Measurements from ENCODE around the gene PRR4.

The PRR4 gene

DNA sequence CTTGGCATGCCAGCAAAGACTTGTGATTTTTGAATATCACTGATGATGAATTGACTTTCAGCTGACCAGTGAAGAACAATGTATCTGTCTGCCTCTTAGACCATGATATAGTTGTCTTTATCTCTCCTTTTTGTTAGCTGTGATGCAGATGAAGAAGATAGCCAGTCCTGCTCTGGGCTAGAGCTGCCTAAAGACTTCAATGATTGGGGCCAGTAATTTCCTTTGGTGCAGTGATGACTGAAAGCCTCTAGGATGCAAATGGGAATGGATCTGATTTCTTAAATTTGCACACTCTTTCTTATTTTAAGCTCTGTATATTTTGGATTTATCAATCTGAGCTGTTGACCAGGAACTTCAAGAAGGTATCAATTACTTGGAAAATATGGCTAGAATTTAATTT, 39.2 kb downstream of the PRR4 start, which contains the start of gene TAS2R9:
Gene TAS2R9, minus strand, starts transcription at position 101 of the 400 bp plus-strand sequence. Its CDS starts 93 bp downstream, at position 8.
- Histone ChIP-seq H3K36me3 (ENCODE audit: control insufficient read depth in 2 of 2, insufficient read depth in 1 of 2, low read length in 2 of 2) (no peaks in the 10 kb centered on the region), H3K27ac (ENCODE audit: extremely low read depth, low read depth, low read length) (no peak within 1 kb of the TSS), H3K9me3 (ENCODE audit: control insufficient read depth, insufficient read depth, low read depth, low read length) (no peaks in the 10 kb centered on the region), H3K4me3 (ENCODE audit: low read depth, low read length) (no peak within 1 kb of the TSS), H3K4me1 (ENCODE audit: control insufficient read depth, insufficient read depth, low read length) (no peaks in the 10 kb centered on the region)
- ChIA-PET POLR2A (no interaction called here), CTCF (no interaction called here)
- TF ChIP-seq ZNF132 (tag by site-specific recombination; IDR thresholded peaks at IDR 0.05; ENCODE audit: borderline replicate concordance), result no peak
- TF ChIP-seq ZNF354C (tag by site-specific recombination; IDR thresholded peaks at IDR 0.05; ENCODE audit: borderline replicate concordance, low read depth), result no peak
- no peak for TF ChIP-seq YY1 (tag by site-specific recombination; IDR thresholded peaks at IDR 0.05)
- TF ChIP-seq ZSCAN30 (tag by site-specific recombination; IDR thresholded peaks at IDR 0.05), result no peak
- no peak for TF ChIP-seq ZNF791 (tag by site-specific recombination; IDR thresholded peaks at IDR 0.05)
- no peak for TF ChIP-seq REST (tag by site-specific recombination; IDR thresholded peaks at IDR 0.05)

- H3K27ac ChIP-seq (ENCODE audit: extremely low read depth, low read depth, low read length), result no peak within 1 kb of the TSS
- TF ChIP-seq OSR2 (tag by site-specific recombination; IDR thresholded peaks at IDR 0.05) (no peak), ZNF473 (tag by site-specific recombination; IDR thresholded peaks at IDR 0.05) (no peak), ZNF138 (tag by site-specific recombination; IDR thresholded peaks at IDR 0.05; ENCODE audit: borderline replicate concordance) (no peak), ZNF184 (tag by site-specific recombination; IDR thresholded peaks at IDR 0.05) (no peak), ZNF10 (tag by site-specific recombination; IDR thresholded peaks at IDR 0.05) (no peak), ZNF335 (tag by site-specific recombination; conservative IDR thresholded peaks at IDR 0.05) (no peak)
- ChIA-PET CTCF (no interaction called here), POLR2A (no interaction called here)
- H3K9me3 ChIP-seq (ENCODE audit: control insufficient read depth, insufficient read depth, low read depth, low read length), result no peaks in the 10 kb centered on the region; the same call in 1 of the 2 replicates
- no peaks in the 10 kb centered on the region for H3K4me1 ChIP-seq (ENCODE audit: control insufficient read depth, insufficient read depth, low read length)
- H3K36me3 ChIP-seq (ENCODE audit: control insufficient read depth in 2 of 2, insufficient read depth in 1 of 2, low read length in 2 of 2), result no peaks in the 10 kb centered on the region
- H3K4me3 ChIP-seq (ENCODE audit: low read depth, low read length), result no peak within 1 kb of the TSS
These were observed 42.1 kb downstream of the PRR4 start, which contains the start of gene TAS2R8 for GRCh38 chr12:10807186-10807585. Gene TAS2R8 (minus strand): TSS chr12:10807286. CDS start chr12:10806980, 306 bp downstream.

- CTCF ChIA-PET, result no interaction called here
- POLR2A ChIA-PET, result no interaction called here
- Histone ChIP-seq H3K4me3 (ENCODE audit: low read depth, low read length) (no peak within 1 kb of the TSS), H3K36me3 (ENCODE audit: control insufficient read depth in 2 of 2, insufficient read depth in 1 of 2, low read length in 2 of 2) (no peaks in the 10 kb centered on the region), H3K27ac (ENCODE audit: extremely low read depth, low read depth, low read length) (no peak within 1 kb of the TSS), H3K9me3 (ENCODE audit: control insufficient read depth, insufficient read depth, low read depth, low read length) (no peaks in the 10 kb centered on the region; the same call in 1 of the 2 replicates), H3K4me1 (ENCODE audit: control insufficient read depth, insufficient read depth, low read length) (no peaks in the 10 kb centered on the region)
- TF ChIP-seq, protein P1, sequence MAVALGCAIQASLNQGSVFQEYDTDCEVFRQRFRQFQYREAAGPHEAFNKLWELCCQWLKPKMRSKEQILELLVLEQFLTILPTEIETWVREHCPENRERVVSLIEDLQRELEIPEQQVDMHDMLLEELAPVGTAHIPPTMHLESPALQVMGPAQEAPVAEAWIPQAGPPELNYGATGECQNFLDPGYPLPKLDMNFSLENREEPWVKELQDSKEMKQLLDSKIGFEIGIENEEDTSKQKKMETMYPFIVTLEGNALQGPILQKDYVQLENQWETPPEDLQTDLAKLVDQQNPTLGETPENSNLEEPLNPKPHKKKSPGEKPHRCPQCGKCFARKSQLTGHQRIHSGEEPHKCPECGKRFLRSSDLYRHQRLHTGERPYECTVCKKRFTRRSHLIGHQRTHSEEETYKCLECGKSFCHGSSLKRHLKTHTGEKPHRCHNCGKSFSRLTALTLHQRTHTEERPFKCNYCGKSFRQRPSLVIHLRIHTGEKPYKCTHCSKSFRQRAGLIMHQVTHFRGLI (tag by site-specific recombination; IDR thresholded peaks at IDR 0.05), result no peak
- TF ChIP-seq, protein P2, sequence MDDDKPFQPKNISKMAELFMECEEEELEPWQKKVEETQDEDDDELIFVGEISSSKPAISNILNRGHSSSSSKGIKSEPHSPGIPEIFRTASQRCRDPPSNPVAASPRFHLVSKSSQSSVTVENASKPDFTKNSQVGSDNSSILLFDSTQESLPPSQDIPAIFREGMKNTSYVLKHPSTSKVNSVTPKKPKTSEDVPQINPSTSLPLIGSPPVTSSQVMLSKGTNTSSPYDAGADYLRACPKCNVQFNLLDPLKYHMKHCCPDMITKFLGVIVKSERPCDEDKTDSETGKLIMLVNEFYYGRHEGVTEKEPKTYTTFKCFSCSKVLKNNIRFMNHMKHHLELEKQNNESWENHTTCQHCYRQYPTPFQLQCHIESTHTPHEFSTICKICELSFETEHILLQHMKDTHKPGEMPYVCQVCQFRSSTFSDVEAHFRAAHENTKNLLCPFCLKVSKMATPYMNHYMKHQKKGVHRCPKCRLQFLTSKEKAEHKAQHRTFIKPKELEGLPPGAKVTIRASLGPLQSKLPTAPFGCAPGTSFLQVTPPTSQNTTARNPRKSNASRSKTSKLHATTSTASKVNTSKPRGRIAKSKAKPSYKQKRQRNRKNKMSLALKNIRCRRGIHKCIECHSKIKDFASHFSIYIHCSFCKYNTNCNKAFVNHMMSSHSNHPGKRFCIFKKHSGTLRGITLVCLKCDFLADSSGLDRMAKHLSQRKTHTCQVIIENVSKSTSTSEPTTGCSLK (tag by site-specific recombination; IDR thresholded peaks at IDR 0.05), result no peak
- TF ChIP-seq ZNF292 (tag by site-specific recombination; IDR thresholded peaks at IDR 0.05; ENCODE audit: borderline replicate concordance, low read depth) (no peak), MZF1 (tag by site-specific recombination; IDR thresholded peaks at IDR 0.05; ENCODE audit: borderline replicate concordance) (no peak)
- TF ChIP-seq, protein P3, sequence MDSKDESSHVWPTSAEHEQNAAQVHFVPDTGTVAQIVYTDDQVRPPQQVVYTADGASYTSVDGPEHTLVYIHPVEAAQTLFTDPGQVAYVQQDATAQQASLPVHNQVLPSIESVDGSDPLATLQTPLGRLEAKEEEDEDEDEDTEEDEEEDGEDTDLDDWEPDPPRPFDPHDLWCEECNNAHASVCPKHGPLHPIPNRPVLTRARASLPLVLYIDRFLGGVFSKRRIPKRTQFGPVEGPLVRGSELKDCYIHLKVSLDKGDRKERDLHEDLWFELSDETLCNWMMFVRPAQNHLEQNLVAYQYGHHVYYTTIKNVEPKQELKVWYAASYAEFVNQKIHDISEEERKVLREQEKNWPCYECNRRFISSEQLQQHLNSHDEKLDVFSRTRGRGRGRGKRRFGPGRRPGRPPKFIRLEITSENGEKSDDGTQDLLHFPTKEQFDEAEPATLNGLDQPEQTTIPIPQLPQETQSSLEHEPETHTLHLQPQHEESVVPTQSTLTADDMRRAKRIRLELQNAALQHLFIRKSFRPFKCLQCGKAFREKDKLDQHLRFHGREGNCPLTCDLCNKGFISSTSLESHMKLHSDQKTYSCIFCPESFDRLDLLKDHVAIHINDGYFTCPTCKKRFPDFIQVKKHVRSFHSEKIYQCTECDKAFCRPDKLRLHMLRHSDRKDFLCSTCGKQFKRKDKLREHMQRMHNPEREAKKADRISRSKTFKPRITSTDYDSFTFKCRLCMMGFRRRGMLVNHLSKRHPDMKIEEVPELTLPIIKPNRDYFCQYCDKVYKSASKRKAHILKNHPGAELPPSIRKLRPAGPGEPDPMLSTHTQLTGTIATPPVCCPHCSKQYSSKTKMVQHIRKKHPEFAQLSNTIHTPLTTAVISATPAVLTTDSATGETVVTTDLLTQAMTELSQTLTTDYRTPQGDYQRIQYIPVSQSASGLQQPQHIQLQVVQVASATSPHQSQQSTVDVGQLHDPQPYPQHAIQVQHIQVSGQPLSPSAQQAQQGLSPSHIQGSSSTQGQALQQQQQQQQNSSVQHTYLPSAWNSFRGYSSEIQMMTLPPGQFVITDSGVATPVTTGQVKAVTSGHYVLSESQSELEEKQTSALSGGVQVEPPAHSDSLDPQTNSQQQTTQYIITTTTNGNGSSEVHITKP (tag by site-specific recombination; IDR thresholded peaks at IDR 0.05), result no peak
These were observed 46.7 kb downstream of the PRR4 start, which contains the start of gene TAS2R7 for GRCh38 chr12:10802587-10802986. Gene TAS2R7 (minus strand): TSS chr12:10802627. CDS start chr12:10802570, 57 bp downstream.

Measured in HEK293 (cell line).